Dermis blood vessel endothelial cell (primary cell): ENCODE data around the gene MB21D2. TPM values are rescaled to one million over a fixed set of nuclear protein-coding genes. Genes with fewer than 3 reads are reported as not detected.

ENCODE experiments used
- DNase-seq: peaks from one replicate; pipeline ENCODE4 v3.0.0; 2010
- total RNA-seq: library from RNA; depleted of rRNA; stranded (reverse); fragments of >200 nt; gene quantifications from 2 replicates; pipeline ENCODE4 v1.2.3, GENCODE V29; 2014

MB21D2 gene
- total RNA-seq, 1 donor from 2014 or later, result 3.9 TPM

- DNase-seq, result no peak
These were observed 27.0 kb downstream of the MB21D2 start for GRCh38 chr3:192890347-192891335.

DNA sequence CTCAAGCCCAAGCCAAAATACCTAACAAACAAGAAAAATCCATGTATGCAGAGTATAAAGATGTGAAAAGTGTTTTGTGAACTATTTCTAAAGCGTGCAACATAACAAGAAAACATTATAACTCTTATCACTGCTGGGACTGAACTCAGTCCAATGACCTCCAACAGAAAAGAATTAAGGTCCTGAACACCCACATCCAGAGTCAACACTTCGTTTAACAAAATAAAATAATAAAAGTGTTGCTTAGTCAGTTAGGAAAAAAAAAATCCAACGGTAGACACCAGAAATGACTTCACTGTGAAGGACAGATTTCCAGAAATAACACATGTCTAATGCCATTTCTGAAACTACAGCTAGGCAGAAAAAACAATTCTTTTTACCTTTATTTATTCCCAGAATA is 28.0 kb downstream of the MB21D2 start:
- DNase-seq, result peak; percentile 13

DNA sequence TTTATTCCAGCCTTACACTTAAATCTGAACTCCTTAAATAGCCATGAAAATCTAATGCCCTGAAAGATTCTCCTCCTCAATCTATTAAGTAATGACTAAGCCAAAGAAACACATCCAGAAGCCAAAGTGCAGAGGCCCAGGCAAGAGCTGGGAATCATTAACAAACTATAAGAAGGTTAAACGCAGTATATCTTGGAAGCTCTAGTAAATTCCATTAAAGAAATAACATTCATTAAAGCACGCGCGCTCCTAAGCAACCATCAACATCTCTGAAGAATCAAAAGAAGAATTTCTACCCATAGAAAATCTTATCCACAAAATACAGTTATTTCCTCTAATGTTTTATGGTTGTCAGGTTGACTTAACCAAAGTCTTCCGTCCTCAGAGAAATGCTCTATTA is 29.5 kb downstream of the MB21D2 start:
- no peak for DNase-seq

GRCh38 chr3:192887701-192888100 is 30.0 kb downstream of the MB21D2 start:
- DNase-seq, result no peak

GRCh38 chr3:192887047-192887446 is 30.6 kb downstream of the MB21D2 start:
- DNase-seq, result no peak

DNA sequence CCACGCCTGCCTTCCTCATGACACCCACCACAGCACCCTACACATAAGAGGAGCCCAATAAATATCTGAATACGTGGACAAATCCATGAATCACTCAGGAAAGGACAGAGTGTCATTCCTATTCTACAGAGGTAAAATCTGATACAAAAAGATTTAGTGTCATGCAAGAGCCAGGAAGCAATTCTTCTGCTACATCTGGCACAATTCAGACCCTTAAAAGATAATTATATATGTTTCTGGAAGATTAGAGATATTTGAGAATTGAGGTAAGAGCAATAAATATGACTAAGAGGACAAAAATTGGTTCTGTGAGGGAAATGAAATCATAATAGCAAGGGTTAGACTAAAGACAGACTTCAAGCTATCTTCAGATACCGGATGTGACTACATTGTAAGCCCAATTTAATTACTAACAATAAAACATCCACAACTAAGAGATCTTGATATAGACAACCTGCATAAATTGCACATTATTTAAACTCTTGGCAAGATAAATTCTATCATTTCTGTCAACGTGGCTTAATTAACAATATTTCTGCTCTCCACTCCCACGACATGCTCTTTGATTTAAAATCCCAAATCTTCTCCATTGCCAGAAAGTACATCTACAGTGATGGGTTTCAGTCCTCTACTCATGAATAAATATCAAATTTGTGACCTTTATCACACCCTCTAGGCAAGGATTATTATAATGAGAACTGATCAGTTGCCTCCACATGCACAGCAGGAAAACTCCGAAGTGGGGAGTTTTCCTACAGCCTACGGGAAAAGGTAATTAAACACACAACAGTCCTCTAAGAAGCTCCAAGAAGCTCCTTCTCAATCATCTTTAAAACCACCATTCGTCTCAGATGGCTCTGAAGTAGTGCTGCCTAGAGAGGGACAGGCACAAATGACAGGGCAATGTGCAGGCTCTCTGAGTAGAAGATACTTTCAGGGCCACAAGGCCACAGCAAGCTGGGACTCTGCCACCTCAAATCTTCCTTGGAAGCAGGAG is 32.6 kb downstream of the MB21D2 start:
- DNase-seq, result peak; percentile 50

DNA sequence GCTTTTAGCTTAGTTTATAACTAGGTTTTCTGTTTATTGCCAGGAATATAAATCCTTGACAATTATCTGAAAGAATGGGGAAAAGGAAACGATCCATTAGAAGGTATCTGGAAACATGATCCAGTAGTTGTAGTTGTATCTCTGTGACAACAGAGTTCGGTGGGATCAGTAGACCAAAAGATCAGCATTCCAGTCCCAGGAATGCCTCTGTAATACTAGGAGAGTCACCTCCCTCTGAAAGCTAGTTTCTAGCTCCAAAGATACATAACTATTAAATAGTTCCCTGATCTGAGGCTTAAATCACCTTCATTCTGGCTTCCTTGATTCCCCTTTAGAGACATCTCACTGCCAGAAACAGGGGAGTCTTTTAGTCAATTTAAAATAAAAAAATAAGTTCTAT is 34.1 kb downstream of the MB21D2 start:
- DNase-seq, result no peak

DNA sequence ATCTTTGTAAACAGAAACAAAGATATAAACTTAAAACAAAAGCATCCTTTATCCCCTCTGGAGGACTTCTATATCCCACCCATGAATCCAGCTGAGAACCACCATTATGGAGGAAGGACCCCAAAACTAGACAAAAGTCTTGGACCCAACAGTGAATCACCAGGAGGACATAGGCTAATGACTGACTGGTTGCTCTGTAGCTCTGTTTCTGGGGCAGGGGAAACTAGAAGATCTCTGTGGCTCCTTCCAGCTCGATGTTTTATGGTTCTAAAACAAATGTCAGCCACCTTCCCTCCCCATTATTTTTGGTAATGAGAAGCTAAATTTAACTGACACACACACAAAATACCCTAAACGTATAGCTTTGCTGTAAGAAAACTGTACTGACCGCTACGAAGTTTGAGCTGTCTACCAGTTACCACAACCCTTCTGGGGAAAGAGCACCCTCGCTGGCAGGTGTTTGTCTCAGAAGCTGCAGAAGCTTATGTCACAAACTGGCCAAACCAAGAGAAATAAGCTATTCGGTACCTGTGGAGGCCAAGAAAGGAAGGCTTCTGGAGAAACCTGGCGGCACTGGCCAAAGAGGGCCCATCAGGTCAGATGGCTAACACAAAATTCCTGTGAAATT is 36.4 kb downstream of the MB21D2 start:
- DNase-seq, result no peak

- DNase-seq, result no peak
These were observed 37.3 kb downstream of the MB21D2 start for GRCh38 chr3:192880313-192880712.

DNA sequence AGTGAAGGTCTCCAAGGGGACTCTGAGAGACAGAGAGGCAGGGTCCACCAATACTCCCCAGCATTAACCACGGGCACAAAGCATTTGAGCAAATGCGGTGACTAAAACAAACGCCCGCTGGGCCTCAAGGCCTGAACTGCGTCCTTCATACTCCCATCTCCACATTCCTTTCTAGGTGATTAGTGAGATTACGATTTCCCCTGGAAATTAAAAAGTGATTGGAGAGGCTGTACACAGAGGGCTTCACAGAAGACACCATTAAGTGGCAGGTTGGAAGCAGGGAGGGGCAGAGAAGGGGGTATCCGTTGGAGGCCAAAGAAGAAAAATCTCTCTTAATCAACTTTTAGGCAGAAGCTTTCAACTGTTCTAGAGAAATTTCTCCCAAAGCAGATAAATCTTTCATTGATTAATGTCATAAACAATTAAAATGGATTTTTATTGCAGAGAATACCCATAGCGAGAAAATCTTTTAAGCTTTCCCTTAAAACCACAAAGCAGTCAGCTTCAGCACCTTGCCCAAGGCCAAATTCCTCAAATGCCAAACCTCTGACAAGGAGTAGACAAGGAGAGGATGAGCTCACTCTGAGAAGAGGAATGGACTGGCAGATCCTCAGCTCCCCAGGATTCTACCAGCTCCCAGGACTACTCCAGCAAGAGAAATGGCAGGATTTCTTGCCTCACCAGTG is 38.2 kb downstream of the MB21D2 start:
- peak; percentile 71 for DNase-seq

DNA sequence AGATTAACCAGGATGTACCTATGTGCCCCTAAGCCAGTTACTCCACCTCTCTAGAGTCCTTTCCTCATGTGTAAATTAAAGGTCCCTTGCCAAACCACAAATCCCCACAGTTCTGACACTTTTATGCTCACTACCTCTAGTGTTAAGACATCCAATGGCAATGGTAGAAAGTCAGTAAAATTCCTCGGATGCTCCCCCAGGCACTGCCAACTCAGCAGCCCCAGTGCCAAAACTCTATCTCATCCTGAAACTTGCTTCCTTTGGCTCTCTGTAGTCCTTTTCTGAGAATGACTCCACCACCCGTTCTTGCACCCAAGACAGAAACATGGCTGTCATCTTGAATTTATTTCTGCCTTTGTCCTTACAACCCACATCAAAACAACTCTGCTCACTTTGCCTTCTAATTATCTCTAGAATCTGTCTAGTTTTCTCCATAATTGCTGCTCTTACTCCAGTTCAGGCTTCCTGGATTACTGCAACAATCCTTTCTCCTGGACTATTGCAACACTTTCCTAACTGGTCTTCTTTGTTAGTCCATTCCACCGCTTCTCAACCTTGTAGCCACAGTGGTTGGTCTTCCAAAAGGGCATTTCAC is 41.6 kb downstream of the MB21D2 start:
- no peak for DNase-seq

- DNase-seq, result no peak
These were observed 46.8 kb downstream of the MB21D2 start for GRCh38 chr3:192870822-192871221.

- DNase-seq, result peak; percentile 38
These were observed 48.3 kb downstream of the MB21D2 start for GRCh38 chr3:192869131-192870031.

GRCh38 chr3:192867645-192868044 is 50.0 kb downstream of the MB21D2 start:
- DNase-seq, result no peak

GRCh38 chr3:192866804-192867203 is 50.9 kb downstream of the MB21D2 start:
- no peak for DNase-seq

DNA sequence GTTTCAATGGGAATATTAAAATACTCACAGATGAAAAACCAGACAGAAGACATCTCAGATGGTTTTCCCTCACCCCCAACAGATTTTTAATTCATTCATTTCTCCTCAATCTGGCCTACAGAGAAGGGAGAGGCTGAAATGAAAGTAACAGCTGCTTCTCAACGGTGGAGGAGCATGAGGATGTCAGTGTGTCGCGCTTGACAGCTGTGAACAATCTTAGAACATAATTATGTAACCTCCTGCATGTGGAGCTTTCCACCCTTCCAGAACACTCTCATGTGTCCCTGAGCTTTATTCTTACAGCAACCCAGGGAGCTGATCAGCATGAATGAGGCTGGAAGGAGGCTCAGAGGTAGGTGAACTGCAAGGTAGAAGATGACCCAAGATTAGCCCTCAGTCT is 52.7 kb downstream of the MB21D2 start:
- no peak for DNase-seq

GRCh38 chr3:192863091-192863420 is 54.6 kb downstream of the MB21D2 start:
- DNase-seq, result no peak

DNA sequence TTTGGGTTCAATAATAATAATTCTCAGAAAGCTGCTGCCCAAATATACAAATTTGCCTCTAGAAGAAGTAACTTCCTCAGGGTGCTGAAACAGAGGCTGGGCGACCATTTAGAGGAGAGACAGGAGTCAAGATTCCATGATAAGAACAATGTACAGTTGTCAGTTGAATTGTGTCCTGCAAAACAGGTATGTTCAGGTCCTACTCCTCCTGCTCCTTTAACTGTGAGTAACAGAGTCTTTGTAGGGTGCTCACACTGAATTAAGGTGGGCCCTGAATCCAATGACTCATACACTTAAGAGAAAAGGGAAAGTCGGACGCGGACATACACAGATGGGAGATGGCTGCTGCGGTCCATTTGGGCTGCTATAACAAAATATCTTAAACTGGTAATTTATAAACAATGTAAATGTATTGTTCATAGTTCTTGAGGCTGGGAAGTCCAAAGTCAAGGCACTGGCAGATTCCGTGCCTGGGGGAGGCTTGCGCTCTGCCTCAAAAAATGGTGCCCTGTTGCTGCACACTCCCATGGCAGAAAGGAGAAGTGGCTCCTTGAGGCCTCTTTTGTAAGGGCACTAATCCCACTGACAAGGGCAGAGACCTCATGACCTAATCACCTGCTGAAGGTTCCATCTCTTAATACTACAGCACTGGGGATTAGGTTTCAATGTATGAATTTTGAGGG is 55.1 kb downstream of the MB21D2 start:
- no peak for DNase-seq

- DNase-seq, result no peak
These were observed 55.7 kb downstream of the MB21D2 start for GRCh38 chr3:192861972-192862371.

GRCh38 chr3:192860454-192860853 is 57.2 kb downstream of the MB21D2 start:
- no peak for DNase-seq
